Embryonic facial prominence (tissue), 1 donor: Measurements from ENCODE around the gene OR10A3.

Experiments
- DNase-seq: peaks from one replicate; pipeline ENCODE4 v3.0.0-alpha.2; 2016; ENCODE audit errors: extremely low spot score

OR10A3 gene

GRCh38 chr11:7936615-7937014 lies 4.9 kb downstream of the OR10A3 start:
- no peak for DNase-seq

- no peak for DNase-seq
These were observed 10.3 kb downstream of the OR10A3 start, which contains the start of gene OR10A6 for GRCh38 chr11:7931168-7931567. TSS of gene OR10A6 (minus strand) at chr11:7931268. CDS start at chr11:7928662, 2,606 bp downstream.

DNA sequence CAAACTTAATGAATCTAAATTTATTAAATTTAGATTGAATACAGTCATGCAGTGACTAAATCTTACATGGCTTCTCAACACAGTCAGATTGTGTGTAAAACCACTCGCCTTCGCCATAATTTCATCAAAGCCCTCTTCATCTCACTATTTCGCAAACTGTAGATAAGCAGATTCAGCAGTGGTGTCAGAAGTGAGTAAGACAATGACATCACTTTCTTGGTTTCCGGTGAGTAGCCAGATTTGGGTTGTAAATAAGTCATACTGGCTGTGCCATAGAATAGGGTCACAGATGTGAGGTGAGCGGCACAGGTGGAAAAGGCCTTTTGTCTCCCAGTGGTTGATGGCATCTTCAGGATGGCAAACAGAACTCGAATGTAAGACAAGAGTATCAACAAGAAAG lies 13.9 kb downstream of the OR10A3 start:
- DNase-seq, result no peak

DNA sequence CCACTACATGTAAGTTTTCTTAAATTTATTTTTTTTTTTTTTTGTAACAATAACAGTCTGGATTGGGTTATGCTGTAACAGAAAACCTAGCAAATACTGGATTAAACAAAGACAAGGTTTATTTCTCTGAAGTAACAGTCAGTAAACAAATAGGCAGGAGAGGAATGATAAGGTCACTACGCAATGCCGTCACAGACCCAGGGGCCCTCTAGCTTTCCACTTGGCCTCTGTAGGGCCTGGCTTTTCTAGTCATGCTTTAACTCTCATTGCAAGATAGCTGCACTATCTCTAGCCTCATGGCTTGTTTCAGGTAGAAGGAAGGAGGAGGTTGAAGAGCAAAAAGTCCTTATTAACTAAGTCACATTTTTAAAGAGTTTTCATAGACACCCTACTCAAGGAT lies 17.0 kb downstream of the OR10A3 start:
- DNase-seq, result peak; percentile 0

DNA sequence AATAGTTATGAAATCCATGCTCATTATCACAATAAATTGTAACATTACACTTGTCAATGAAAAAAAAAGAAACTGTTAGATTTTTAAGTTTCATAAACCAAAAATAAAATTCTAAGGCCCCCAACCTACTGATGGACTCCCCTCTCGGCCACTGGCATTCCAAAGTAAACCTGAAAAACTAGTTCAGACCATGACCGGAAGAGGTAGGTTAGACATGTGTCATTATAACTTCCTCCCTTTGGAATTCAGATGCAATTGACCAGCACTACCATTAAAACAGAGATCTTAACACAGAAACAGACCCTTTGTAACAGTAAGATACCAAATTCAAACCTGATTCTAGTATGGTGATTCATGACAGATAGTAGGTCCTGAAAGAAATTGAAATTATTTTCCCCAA lies 23.4 kb downstream of the OR10A3 start:
- peak; percentile 1 for DNase-seq

DNA sequence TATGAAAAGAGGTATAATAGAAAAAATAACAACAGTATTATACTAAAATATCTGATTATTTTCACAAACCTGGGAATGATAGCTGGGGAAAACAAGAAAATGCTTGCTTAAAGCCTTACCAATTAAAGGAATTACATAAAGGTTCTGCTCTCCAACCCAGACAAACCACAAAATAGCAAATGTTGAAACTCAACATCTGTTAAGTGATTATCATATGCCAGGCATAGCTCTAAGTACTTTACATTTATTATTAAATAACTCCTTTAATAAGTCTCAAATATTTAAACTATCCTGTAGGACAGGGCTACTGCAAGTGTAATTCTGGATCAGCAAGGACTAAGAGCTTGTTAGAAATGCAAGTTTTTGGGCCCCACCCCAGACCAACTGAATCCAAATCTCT lies 30.5 kb downstream of the OR10A3 start:
- DNase-seq, result no peak

- DNase-seq, result no peak
These were observed 31.2 kb downstream of the OR10A3 start for GRCh38 chr11:7910286-7910788.

DNA sequence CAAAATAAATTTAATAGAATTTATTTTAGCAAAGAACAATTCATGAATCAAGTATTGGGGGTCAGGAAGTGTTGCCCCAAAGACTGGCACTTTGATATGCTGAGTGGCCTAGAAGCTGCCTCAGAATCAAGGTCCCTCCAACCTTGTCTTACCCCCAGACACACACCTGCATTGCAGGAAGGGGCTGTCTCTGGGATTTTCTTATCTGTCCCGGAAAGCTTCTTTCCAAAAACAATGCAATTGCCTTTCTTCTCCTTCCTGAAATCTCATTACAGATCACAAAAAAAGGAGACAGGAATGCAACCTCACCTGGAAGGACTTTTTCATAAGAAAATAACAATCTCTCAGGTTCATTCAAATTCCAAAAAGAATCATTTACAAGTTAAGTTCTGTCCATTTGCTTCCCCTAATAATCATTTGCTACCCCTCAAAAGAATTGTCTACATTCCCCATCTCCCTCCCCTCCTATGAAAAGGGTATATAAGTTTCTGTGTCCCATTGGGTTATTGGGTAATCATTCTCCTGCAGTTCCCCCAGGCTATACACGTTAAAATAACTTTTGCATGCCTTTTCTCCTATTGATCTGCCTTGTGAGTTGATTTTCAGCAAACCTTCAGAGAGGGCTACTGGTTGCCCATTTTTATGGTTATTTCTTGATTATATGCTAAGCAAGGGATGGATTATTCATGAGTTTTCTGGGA lies 31.8 kb downstream of the OR10A3 start:
- no peak for DNase-seq

GRCh38 chr11:7907121-7907520 lies 34.4 kb downstream of the OR10A3 start:
- no peak for DNase-seq

- DNase-seq, result no peak
These were observed 35.0 kb downstream of the OR10A3 start for GRCh38 chr11:7906481-7906880.

GRCh38 chr11:7905961-7906429 lies 35.5 kb downstream of the OR10A3 start:
- no peak for DNase-seq

- DNase-seq, result no peak
These were observed 36.0 kb downstream of the OR10A3 start for GRCh38 chr11:7905549-7905948.

DNA sequence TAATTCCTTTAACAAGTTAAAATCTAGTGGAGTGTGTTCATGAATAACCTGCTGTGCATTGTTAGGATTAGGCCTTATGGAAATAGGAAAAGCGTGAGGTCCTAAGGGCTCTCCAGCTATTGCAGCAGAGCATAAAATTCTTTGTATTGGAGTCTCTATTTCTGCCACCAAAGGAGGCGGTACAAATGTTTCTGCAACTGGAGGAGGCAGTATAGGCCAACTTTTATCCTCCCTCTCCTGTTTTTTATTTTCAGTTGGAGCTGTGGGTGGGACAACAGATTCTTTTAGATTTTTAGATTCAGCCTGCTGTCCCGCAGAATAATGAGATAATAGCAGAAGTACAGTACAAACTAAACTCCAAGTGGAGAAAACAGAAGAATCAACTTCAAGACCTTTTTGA lies 36.6 kb downstream of the OR10A3 start:
- no peak for DNase-seq

DNA sequence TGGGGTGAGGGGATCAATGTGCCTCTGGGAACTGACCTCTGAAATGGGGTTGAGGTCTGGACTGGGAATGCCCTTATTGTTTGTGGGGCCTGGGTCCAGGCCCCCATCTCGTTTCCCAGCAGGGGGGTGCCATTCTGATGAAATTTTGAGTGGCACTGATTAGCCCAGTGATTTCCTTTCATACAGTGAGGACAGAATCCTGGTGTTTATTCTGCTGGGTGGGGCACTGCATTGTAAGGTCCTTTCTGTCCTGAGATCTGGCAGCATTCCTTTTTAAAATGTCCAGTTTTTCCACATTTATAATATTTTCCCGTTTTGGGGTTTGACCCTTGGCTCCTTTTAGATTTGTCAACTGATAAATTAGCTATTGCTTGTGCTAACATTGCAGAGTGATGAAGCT lies 37.6 kb downstream of the OR10A3 start:
- no peak for DNase-seq

DNA sequence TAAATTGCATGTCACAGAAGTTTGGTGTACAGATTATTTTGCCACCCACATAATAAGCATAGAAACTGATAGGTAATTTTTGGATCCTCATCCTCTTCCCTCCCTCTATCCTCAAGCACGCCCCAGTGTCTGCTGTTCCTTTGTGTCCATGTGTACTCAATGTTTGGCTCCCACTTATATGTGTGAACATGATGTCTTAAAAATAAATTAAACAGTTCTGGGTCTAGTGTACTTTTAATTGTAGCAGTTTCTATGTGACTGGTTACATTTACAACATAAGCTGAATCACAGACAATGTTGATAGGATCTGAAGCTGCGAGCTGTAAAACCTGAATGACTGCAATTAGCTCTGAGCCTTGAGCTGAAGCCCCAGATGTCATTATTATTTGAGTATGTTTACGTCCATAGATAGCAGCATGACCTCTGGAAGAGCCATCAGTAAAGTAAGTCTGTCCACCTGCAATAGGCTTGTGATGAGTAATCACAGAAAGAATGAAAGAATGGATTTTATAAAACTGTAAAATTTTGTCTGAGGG lies 40.1 kb downstream of the OR10A3 start:
- no peak for DNase-seq

DNA sequence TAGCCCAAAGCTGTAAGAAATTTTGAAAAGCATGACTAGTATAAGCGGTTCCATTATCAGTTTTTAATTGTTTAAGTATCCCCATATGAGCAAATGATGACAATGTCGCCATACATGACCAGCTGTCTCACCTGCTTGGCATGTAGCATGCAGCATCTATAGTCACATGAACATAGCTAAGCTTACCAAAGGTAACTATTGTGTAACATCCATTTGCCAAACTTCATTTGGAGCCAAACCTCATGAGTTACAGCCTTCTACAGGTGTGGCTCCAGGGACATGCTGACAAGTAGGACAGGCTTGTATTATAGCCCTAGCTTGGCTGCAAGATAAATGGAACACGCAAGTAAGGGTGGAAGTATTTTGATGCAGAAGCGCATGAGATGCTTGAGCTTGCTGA lies 40.8 kb downstream of the OR10A3 start:
- no peak for DNase-seq

GRCh38 chr11:7899418-7899817 lies 42.1 kb downstream of the OR10A3 start:
- DNase-seq, result no peak

- DNase-seq, result no peak
These were observed 42.7 kb downstream of the OR10A3 start for GRCh38 chr11:7898666-7899283.

DNA sequence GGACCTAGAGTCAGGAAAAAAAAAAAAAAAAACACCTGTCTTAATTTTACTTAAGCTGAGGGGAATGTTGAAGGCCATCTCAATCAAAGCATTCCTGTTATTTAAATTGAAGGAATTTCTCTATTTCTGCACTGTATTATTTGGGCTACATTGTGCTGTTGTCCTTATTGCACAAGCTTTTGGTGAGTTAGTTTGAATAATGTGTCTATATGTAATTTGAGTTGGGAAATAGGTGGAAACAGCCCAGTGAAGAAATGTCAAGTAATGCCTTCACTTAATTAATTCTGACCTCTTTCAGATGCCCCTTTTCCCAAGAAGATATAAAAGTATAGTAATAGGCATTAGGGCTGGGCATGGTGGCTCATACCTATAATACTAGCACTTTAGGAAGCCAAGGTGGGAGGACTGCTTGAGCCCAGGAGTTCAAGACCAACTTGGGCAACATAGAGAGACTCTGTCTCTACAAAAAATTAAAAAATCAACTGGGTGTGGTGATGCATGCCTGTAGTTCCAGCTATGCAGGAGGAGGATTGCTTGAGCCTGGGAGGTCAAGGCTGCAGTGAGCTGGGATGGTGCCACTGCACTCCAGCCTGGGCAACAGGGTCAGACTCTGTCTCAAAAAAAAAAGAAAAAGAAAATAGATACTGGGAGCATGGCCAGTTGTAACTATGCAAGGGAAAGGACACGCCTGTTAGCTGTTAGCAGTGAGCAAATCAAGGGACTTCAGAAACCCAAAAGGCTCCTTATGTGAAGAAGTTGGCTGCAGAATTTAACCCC lies 45.3 kb downstream of the OR10A3 start:
- no peak for DNase-seq

DNA sequence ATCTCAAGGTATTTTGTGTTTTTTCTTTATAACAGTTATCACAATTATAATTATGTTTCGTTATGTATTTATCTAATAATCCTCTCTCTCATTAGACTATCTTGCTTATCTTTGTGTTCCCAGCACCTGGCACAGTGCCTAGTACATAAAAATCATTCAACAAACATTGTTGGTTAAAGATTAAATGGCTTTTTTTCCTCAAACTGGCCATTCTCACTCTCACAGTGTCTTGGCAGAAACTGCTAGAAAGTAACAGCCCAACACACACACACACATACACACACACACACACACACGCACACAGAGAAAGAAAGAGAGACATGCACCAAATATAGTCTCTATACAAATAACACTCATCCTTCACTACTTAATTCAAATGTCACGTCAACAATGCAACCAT lies 47.3 kb downstream of the OR10A3 start:
- DNase-seq, result no peak

DNA sequence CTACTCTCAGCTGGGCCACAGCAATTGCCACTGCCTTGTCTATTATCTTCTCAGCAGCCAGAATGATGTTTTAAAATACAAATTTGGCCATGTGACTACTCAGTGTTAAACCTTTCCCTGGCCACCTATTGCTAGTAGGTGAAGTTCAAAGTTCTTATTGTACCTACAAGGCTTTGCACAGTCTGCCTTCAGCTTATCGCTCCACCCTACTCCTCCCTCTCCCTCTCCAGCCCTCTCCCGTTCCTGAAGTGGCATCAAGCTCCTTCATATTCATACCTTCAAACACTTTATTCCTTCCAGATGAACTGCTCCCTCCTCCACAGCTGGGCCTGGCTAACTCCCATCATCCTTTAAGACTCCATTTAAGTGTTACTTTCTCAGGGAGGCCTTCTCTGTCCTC lies 47.7 kb downstream of the OR10A3 start:
- DNase-seq, result no peak

DNA sequence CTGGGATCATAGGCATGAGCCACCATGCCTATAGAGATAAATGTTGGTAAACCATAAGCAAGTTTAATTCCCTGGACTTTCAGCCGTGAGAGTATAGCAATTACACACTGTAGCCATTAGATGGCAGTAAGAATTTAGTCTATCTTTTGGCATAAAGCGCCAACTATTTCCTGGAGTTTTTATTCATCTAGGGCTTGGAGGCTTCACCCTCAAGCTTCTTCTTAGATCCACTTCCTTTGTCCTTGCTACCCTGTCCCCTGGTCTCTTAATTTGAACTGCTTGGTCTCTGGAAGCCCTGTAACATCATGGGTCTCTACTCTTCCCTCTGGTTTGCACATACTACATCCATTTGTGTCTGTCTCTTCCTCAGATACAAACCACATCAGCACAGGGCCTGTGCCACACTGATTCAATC lies 48.7 kb downstream of the OR10A3 start:
- peak; percentile 55 for DNase-seq
